SK-N-SH treated with all-trans-retinoic acid at 6 μM for 48 hours (cell line): ENCODE data around the gene NFKBIZ.

Experiments used
- ATAC-seq: fragments of 200-7000 bp; cut with Tn5 transposase; 3 replicates; pipeline ENCODE4 v1.9.1; 2020; ENCODE audit warnings: mild to moderate bottlenecking, moderate library complexity
- ARNTL ChIP-seq: fragments of 450-650 bp; formaldehyde crosslinking; IDR thresholded peaks from 2 replicates; pipeline ENCODE4 v1.5.0; 2020; ENCODE audit warnings: low read depth, mild to moderate bottlenecking, moderate library complexity, borderline replicate concordance
- BACH2 ChIP-seq: fragments of 250-450 bp; sonication (Bioruptor Pico); IDR thresholded peaks from 2 replicates; pipeline ENCODE4 v1.9.0; 2021; ENCODE audit warnings: mild to moderate bottlenecking, borderline replicate concordance
- CSDC2 ChIP-seq: fragments of 250-450 bp; sonication (Bioruptor Pico); IDR thresholded peaks from 2 replicates; pipeline ENCODE4 v1.5.0; 2020; ENCODE audit warnings: mild to moderate bottlenecking, moderate library complexity
- CSRNP3 ChIP-seq: fragments of 250-450 bp; sonication (Bioruptor Pico); IDR thresholded peaks from 2 replicates; pipeline ENCODE4 v1.5.1; 2021; ENCODE audit warnings: mild to moderate bottlenecking, moderate library complexity
- ESRRG ChIP-seq: fragments of 250-450 bp; sonication (Bioruptor Pico); IDR thresholded peaks from 2 replicates; pipeline ENCODE4 v1.6.1; 2021; ENCODE audit warnings: mild to moderate bottlenecking
- GLIS3 ChIP-seq: fragments of 250-450 bp; sonication (Bioruptor Pico); IDR thresholded peaks from 2 replicates; pipeline ENCODE4 v1.5.0; 2020; ENCODE audit warnings: mild to moderate bottlenecking, moderate library complexity
- ISL1 ChIP-seq: fragments of 250-450 bp; sonication (Bioruptor Pico); IDR thresholded peaks from 2 replicates; pipeline ENCODE4 v2.1.2; 2022; ENCODE audit warnings: mild to moderate bottlenecking, moderate library complexity
- OSR1 ChIP-seq: fragments of 250-450 bp; sonication (Bioruptor Pico); IDR thresholded peaks from 2 replicates; pipeline ENCODE4 v1.8.0; 2022; ENCODE audit warnings: moderate library complexity, mild to moderate bottlenecking, inconsistent platforms
- PPARA ChIP-seq: fragments of 250-450 bp; sonication (Bioruptor Pico); IDR thresholded peaks from 2 replicates; pipeline ENCODE4 v1.5.0; 2020; ENCODE audit warnings: mild to moderate bottlenecking, borderline replicate concordance
- RARB ChIP-seq: fragments of 250-450 bp; sonication (Bioruptor Pico); IDR thresholded peaks from 2 replicates; pipeline ENCODE4 v1.8.0; 2021; ENCODE audit warnings: mild to moderate bottlenecking, moderate library complexity
- TCF4 ChIP-seq: fragments of 250-450 bp; sonication (Bioruptor Pico); IDR thresholded peaks from 2 replicates; pipeline ENCODE4 v1.8.0; 2021; ENCODE audit warnings: mild to moderate bottlenecking, moderate library complexity, borderline replicate concordance
- TOX ChIP-seq: fragments of 250-450 bp; sonication (Bioruptor Pico); IDR thresholded peaks from 2 replicates; pipeline ENCODE4 v1.8.0; 2021; ENCODE audit warnings: mild to moderate bottlenecking, moderate library complexity, borderline replicate concordance
- ZC3H10 ChIP-seq: fragments of 250-450 bp; sonication (Bioruptor Pico); IDR thresholded peaks from 2 replicates; pipeline ENCODE4 v1.5.1; 2021; ENCODE audit warnings: mild to moderate bottlenecking, moderate library complexity
- ZFP3 ChIP-seq: fragments of 250-450 bp; sonication (Bioruptor Pico); IDR thresholded peaks from 2 replicates; pipeline ENCODE4 v1.5.0; 2020; ENCODE audit warnings: mild to moderate bottlenecking, moderate library complexity
- ZFP30 ChIP-seq: fragments of 450-650 bp; formaldehyde crosslinking; IDR thresholded peaks from 2 replicates; pipeline ENCODE4 v1.5.0; 2022; ENCODE audit warnings: mild to moderate bottlenecking, moderate library complexity
- ZNF565 ChIP-seq: fragments of 450-650 bp; formaldehyde crosslinking; conservative IDR thresholded peaks from 2 replicates; pipeline ENCODE4 v1.5.0; 2020; ENCODE audit warnings: low read depth, mild to moderate bottlenecking, moderate library complexity
- ZNF8 ChIP-seq: fragments of 450-650 bp; formaldehyde crosslinking; IDR thresholded peaks from 2 replicates; pipeline ENCODE4 v1.5.0; 2020; ENCODE audit warnings: mild to moderate bottlenecking, moderate library complexity
- TF ChIP-seq, protein P1 (sequence below): fragments of 250-450 bp; sonication (Bioruptor Pico); IDR thresholded peaks from 2 replicates; pipeline ENCODE4 v1.8.0; 2021; ENCODE audit warnings: low read depth, mild to moderate bottlenecking, moderate library complexity, borderline replicate concordance
- TF ChIP-seq, protein P2 (sequence below): fragments of 250-450 bp; sonication (Bioruptor Pico); IDR thresholded peaks from 2 replicates; pipeline ENCODE4 v1.8.0; 2020; ENCODE audit warnings: mild to moderate bottlenecking, moderate library complexity, borderline replicate concordance

NFKBIZ gene

GRCh38 chr3:101806491-101806890, 42.8 kb upstream of the NFKBIZ start (continued):
- TF ChIP-seq ISL1 (CRISPR knock-in tag) (no peak), ZC3H10 (CRISPR knock-in tag) (no peak), GLIS3 (CRISPR knock-in tag) (no peak), ZFP30 (CRISPR knock-in tag) (no peak), PPARA (CRISPR knock-in tag) (no peak), RARB (no peak), ZNF8 (CRISPR knock-in tag) (no peak), ARNTL (CRISPR knock-in tag) (no peak)
- TF ChIP-seq, protein P1, sequence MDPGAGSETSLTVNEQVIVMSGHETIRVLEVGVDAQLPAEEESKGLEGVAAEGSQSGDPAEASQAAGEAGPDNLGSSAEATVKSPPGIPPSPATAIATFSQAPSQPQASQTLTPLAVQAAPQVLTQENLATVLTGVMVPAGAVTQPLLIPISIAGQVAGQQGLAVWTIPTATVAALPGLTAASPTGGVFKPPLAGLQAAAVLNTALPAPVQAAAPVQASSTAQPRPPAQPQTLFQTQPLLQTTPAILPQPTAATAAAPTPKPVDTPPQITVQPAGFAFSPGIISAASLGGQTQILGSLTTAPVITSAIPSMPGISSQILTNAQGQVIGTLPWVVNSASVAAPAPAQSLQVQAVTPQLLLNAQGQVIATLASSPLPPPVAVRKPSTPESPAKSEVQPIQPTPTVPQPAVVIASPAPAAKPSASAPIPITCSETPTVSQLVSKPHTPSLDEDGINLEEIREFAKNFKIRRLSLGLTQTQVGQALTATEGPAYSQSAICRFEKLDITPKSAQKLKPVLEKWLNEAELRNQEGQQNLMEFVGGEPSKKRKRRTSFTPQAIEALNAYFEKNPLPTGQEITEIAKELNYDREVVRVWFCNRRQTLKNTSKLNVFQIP (CRISPR knock-in tag), result no peak

DNA sequence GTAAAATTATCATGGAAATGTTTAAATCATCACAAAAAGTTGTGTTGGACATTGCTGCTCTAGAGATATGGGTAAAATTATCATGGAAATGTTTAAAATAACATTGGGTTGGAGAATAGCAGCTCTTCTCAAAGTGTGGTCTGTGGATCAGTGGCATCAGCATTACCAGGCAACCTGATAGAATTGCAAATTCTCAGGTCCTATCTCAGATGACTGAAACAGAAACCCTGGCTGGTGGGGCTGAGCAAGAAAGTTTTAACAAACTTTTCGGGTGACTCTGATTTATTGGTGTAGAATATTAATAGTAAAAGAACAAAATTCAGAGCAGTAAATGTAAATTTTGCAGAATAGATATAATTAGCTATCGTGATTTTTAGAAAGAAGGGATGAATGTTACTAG, 41.4 kb upstream of the NFKBIZ start:
- ATAC-seq, result no peak
- TF ChIP-seq ZNF565 (CRISPR knock-in tag), result no peak
- TF ChIP-seq ZNF8 (CRISPR knock-in tag), result no peak
- TF ChIP-seq, protein P1 (CRISPR knock-in tag), result no peak
- no peak for TF ChIP-seq ZFP30 (CRISPR knock-in tag)
- TF ChIP-seq, protein P2, sequence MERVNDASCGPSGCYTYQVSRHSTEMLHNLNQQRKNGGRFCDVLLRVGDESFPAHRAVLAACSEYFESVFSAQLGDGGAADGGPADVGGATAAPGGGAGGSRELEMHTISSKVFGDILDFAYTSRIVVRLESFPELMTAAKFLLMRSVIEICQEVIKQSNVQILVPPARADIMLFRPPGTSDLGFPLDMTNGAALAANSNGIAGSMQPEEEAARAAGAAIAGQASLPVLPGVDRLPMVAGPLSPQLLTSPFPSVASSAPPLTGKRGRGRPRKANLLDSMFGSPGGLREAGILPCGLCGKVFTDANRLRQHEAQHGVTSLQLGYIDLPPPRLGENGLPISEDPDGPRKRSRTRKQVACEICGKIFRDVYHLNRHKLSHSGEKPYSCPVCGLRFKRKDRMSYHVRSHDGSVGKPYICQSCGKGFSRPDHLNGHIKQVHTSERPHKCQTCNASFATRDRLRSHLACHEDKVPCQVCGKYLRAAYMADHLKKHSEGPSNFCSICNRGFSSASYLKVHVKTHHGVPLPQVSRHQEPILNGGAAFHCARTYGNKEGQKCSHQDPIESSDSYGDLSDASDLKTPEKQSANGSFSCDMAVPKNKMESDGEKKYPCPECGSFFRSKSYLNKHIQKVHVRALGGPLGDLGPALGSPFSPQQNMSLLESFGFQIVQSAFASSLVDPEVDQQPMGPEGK, result no peak
- TF ChIP-seq ESRRG (CRISPR knock-in tag), result no peak
- TF ChIP-seq ZC3H10 (CRISPR knock-in tag), result no peak
- no peak for TF ChIP-seq CSDC2 (CRISPR knock-in tag)
- no peak for TF ChIP-seq ZFP3

DNA sequence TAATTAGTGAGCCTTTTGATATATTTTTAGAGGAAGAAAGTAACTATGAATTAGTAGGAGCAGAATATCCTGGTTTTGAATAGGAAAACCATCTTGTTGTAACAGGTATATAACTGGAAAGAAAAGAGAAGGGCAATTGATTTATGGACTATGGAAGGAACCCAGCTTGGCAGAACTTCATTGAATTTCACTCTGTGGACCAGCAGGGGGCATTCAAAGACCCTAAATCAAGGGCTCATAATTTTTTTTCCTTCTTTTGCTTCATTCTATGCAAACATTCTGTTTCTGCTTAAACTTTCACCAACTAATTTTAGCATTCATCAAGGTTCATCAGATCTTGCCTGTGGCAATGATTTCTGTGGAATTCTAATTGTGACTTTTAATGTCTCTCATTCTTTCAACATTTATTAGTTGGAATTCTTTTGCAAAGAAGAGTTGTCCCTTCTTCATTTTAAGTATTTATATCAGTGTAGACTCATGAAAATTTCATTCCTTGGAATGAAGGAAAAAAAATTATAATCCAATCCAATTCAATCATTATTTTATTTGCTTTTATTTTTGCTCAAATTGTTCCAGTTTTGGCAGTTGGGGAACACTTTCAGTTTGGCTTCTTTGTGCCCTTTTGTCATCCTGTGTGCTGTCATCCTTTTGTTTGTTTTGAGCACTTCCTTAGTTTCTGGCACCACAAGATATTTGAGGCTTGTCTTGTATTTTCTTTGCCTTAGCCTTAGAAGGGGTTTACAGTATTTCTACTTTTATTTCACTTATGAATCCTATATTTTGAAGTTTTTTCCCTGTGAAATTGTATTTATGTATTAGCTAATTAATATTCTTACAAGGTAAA, 39.9 kb upstream of the NFKBIZ start:
- TF ChIP-seq CSDC2 (CRISPR knock-in tag), result no peak
- TF ChIP-seq, protein P1 (CRISPR knock-in tag), result no peak
- TF ChIP-seq OSR1, result no peak
- TF ChIP-seq ZNF8 (CRISPR knock-in tag), result no peak
- no peak for TF ChIP-seq BACH2 (CRISPR knock-in tag)
- TF ChIP-seq, all 23 proteins: peak for 0
- ATAC-seq, result peak; percentile 65

GRCh38 chr3:101810022-101810418, 39.3 kb upstream of the NFKBIZ start:
- no peak for TF ChIP-seq BACH2 (CRISPR knock-in tag)
- TF ChIP-seq TCF4 (CRISPR knock-in tag), result no peak
- peak; percentile 31 for TF ChIP-seq ISL1 (CRISPR knock-in tag)
- no peak; the same call in 2 of the 3 replicates for ATAC-seq

DNA sequence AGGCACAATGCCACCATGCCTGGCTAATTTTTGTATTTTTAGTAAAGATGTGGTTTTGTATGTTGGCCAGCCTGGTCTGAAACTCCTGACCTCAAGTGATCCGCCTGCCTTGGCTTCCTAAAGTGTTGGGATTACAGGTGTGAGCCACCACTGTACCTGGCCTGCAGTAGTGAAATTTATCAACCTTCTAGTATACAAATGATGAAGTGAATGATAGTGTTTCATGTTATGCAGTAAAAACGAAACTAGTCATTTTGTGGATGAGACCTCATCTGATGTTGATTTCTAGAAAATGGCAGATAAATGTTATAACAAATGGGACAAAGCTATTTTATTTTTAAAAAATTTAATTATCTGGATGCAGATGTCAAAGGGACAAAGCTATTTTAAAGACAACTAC, 37.4 kb upstream of the NFKBIZ start:
- ATAC-seq, result no peak
- no peak for TF ChIP-seq ZNF8 (CRISPR knock-in tag)
- no peak for TF ChIP-seq TOX (CRISPR knock-in tag)
- no peak for TF ChIP-seq CSRNP3 (CRISPR knock-in tag)
- no peak for TF ChIP-seq ZNF565 (CRISPR knock-in tag)
- TF ChIP-seq RARB, result no peak
- no peak for TF ChIP-seq ISL1 (CRISPR knock-in tag)
